Measurements from ENCODE around the gene CHI3L2. TPM values are rescaled to one million over a fixed set of nuclear protein-coding genes. Genes with fewer than 3 reads are reported as not detected.

CHI3L2 gene
- total and polyA plus RNA-seq, 2 of the 4 experiments (the other 2 are of a cell fraction): 0.18 to 0.19 TPM

DNA sequence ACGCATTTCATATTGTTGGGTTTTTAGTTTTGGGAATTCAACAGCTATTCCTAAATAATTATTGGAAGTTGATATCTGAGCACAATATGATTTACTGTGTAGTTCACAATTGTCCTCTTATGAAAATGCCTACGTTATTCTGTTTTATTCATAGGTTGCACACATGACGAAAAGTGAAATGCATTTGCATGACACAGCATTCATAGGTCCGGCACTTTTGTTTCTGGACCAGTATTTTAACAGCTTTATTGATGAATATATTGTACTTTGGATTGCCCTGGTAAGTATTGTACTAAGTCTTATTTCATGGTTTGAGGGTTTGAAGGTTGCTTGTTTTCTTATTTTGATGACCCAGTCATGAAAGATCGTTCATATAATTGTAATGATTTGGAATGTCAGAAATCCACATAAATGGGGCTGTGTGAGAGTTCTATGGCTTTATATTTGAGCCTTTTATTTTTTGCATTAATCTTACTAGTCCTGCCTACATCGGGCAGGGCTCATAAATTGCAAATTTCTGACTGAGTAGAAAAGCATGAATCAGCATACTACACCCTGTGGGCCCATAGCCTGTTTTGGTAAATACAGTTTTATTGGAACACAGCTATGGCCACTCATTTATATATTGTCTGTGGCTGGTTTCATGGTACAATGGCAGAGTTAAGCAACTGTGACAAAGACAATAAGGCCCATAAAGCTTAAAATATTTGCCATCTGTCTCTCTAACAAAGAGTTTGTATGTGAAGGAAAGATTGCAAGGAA lies 44.0 kb upstream of the CHI3L2 start:
- in situ Hi-C loops (cut with MboI; ENCODE audit: low sequenced_read_pairs) (no loop called here), dilution Hi-C loops (cut with HindIII; ENCODE audit: low sequenced_read_pairs, unreplicated experiment) (no loop called here), intact Hi-C loops (cut with micrococcal nuclease) (loop anchor here (5.0 kb wide), 1 partner anchor 36 kb away; no protein-coding TSS in a partner anchor)
- DNase-seq: no peak
- no peaks in the 10 kb centered on the region for H4K20me1 ChIP-seq (ENCODE audit: insufficient read depth, low read length)
- no peaks in the 10 kb centered on the region for H3K27me3 ChIP-seq (ENCODE audit: control insufficient read depth, insufficient read depth, low read length)
- TF ChIP-seq FOS (IDR thresholded peaks at IDR 0.05; ENCODE audit: low read depth, low read length) (no peak), SMC3 (IDR thresholded peaks at IDR 0.05; ENCODE audit: low read depth, low read length) (no peak), BHLHE40 (IDR thresholded peaks at IDR 0.05; ENCODE audit: low read depth, low read length) (no peak), CHD1 (IDR thresholded peaks at IDR 0.05; ENCODE audit: low read depth, low read length) (no peak), POLR2A (IDR thresholded peaks at IDR 0.05; ENCODE audit: low read depth, low read length) (no peak), MAZ (IDR thresholded peaks at IDR 0.05; ENCODE audit: borderline replicate concordance, low read depth, low read length) (no peak), RFX5 (IDR thresholded peaks at IDR 0.05; ENCODE audit: low read depth, low read length) (no peak), MAFK (IDR thresholded peaks at IDR 0.05; ENCODE audit: low read depth, low read length) (no peak), RCOR1 (IDR thresholded peaks at IDR 0.05; ENCODE audit: insufficient replicate concordance, low read length) (no peak), CEBPB (IDR thresholded peaks at IDR 0.05; ENCODE audit: low read depth, low read length) (no peak), MXI1 (IDR thresholded peaks at IDR 0.05; ENCODE audit: borderline replicate concordance, low read depth, low read length) (no peak), RAD21 (IDR thresholded peaks at IDR 0.05; ENCODE audit: low read length) (no peak), NFE2L2 (IDR thresholded peaks at IDR 0.05; ENCODE audit: low read depth, low read length) (no peak)
- TF ChIP-seq, protein P1, sequence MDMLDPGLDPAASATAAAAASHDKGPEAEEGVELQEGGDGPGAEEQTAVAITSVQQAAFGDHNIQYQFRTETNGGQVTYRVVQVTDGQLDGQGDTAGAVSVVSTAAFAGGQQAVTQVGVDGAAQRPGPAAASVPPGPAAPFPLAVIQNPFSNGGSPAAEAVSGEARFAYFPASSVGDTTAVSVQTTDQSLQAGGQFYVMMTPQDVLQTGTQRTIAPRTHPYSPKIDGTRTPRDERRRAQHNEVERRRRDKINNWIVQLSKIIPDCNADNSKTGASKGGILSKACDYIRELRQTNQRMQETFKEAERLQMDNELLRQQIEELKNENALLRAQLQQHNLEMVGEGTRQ (IDR thresholded peaks at IDR 0.05; ENCODE audit: low read depth, low read length): no peak
- TF ChIP-seq, protein P2, sequence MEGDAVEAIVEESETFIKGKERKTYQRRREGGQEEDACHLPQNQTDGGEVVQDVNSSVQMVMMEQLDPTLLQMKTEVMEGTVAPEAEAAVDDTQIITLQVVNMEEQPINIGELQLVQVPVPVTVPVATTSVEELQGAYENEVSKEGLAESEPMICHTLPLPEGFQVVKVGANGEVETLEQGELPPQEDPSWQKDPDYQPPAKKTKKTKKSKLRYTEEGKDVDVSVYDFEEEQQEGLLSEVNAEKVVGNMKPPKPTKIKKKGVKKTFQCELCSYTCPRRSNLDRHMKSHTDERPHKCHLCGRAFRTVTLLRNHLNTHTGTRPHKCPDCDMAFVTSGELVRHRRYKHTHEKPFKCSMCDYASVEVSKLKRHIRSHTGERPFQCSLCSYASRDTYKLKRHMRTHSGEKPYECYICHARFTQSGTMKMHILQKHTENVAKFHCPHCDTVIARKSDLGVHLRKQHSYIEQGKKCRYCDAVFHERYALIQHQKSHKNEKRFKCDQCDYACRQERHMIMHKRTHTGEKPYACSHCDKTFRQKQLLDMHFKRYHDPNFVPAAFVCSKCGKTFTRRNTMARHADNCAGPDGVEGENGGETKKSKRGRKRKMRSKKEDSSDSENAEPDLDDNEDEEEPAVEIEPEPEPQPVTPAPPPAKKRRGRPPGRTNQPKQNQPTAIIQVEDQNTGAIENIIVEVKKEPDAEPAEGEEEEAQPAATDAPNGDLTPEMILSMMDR (conservative IDR thresholded peaks at IDR 0.05; ENCODE audit: low read depth, low read length): no peak
- TF ChIP-seq, protein P3, sequence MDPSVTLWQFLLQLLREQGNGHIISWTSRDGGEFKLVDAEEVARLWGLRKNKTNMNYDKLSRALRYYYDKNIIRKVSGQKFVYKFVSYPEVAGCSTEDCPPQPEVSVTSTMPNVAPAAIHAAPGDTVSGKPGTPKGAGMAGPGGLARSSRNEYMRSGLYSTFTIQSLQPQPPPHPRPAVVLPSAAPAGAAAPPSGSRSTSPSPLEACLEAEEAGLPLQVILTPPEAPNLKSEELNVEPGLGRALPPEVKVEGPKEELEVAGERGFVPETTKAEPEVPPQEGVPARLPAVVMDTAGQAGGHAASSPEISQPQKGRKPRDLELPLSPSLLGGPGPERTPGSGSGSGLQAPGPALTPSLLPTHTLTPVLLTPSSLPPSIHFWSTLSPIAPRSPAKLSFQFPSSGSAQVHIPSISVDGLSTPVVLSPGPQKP (IDR thresholded peaks at IDR 0.05; ENCODE audit: borderline replicate concordance, low read depth, low read length): no peak
- H2BK20ac ChIP-seq (ENCODE audit: low read depth, low read length): no peak overlapping the region
- H3K36me3 ChIP-seq (ENCODE audit: control insufficient read depth, insufficient read depth, low read length): peaks cover 13% of the 10 kb centered on the region
- H3K27ac ChIP-seq (ENCODE audit: insufficient read depth, low read length): no peak overlapping the region
- H3K23ac ChIP-seq (ENCODE audit: low read depth, low read length): no peak overlapping the region
- H3K14ac ChIP-seq (replicated peaks; ENCODE audit: low read depth, low read length): no peak overlapping the region
- no peaks in the 10 kb centered on the region for H3K9me3 ChIP-seq (ENCODE audit: control insufficient read depth, insufficient read depth, low read length)
- no peak overlapping the region for H4K91ac ChIP-seq (ENCODE audit: insufficient read depth, low read depth, low read length)
- no CpG with 5 or more reads among the region's 6 CpGs for WGBS, 2 experiments (ENCODE audit: extremely low coverage in 2 of 2, insufficient read length in 1 of 2)
- no peak overlapping the region for H3K4me2 ChIP-seq (ENCODE audit: low read depth, low read length)
- ChIA-PET POLR2A (ENCODE audit: unreplicated experiment) (no interaction called here), CTCF (interaction anchor here (0.7 kb wide), 1 partner anchor 8 kb away, joined by 4 read pairs; no protein-coding TSS in a partner anchor)
- no TSS peak for BruUV-seq (replicated peaks)
- no peak overlapping the region for H3K4ac ChIP-seq (ENCODE audit: low read depth, low read length)
- ATAC-seq (ENCODE audit: low read depth): no peak
- H2BK15ac ChIP-seq (ENCODE audit: low read depth, low read length): no peak overlapping the region
- H3K9ac ChIP-seq (ENCODE audit: low read depth, low read length): no peak overlapping the region
- H3K4me1 ChIP-seq (ENCODE audit: control insufficient read depth, insufficient read depth, low read length): no peaks in the 10 kb centered on the region
- H2AK9ac ChIP-seq (replicated peaks; ENCODE audit: low read depth, low read length, poor library complexity): no peak overlapping the region
- no peak overlapping the region for H4K5ac ChIP-seq (ENCODE audit: low read depth, low read length)
- no peak overlapping the region for H3K56ac ChIP-seq (ENCODE audit: extremely low read depth, insufficient read depth, low read length)
- no peaks in the 10 kb centered on the region for H3K9me1 ChIP-seq (ENCODE audit: insufficient read depth, low read length)
- H2BK120ac ChIP-seq (ENCODE audit: low read depth, low read length): no peak overlapping the region
- H3K79me1 ChIP-seq (ENCODE audit: low read depth in 1 of 2, low read length in 2 of 2): no peaks in the 10 kb centered on the region
- no peak overlapping the region for H3K4me3 ChIP-seq (ENCODE audit: insufficient read depth, low read depth, low read length)
- H3K18ac ChIP-seq (ENCODE audit: low read depth, low read length): no peak overlapping the region
- no peak overlapping the region for H2AK5ac ChIP-seq (ENCODE audit: low read depth, low read length)
- no peak overlapping the region for H2BK5ac ChIP-seq (ENCODE audit: low read depth, low read length, poor library complexity, severe bottlenecking)
- no peak overlapping the region for H2AFZ ChIP-seq (replicated peaks; ENCODE audit: low read length, poor library complexity)
- H4K8ac ChIP-seq (ENCODE audit: low read depth in 2 of 2, low read length in 2 of 2): no peak overlapping the region
